GM12874 (cell line): Measurements from ENCODE around the gene RHBDF2.

ENCODE experiments used
- TF ChIP-seq, protein P1 (sequence below): IDR thresholded peaks from 2 replicates; pipeline ENCODE4 v1.5.1; 2011; ENCODE audit warnings: low read depth, mild to moderate bottlenecking, control low read depth, low read length, moderate library complexity; ENCODE audit not compliant: insufficient read depth

The RHBDF2 gene

DNA sequence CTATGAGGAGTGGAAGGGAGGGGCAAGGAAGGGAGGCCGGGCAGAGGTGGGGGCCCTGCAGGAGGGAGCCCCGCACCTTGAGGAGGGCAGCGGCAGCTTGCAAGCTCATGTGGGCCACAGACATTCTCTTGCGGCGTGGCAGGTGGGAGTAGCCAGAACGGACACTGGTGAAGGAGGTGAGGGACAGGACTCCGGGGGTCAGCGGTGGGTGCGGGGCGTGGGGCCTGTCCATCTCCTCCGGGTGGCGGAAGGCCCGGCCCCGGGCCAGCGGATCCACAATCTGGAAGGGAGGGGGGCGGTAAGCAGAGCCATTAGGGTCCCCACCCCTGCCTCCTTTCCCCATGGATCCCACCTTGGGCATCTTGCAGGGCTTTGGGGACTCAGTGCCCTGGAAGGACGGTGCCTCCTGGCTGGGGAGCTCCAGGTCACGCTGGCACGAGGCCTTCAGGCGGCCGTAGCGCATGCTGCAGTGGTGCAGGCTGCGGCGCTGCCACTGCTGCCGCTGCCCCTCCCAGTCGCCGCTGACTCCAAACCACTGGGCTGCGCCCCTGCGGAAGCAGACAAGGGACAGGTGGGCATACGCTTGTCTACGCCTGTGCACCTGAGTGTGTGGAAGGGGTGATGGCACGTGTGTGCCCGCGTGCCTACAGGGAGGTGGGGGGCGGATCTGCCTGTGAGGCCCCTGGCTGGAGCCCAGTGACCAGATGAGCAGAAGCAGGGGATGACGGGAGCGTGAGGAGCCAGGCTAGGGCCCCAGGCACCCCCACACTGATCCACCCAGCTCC, 22.3 kb downstream of the RHBDF2 start:
- TF ChIP-seq, protein P1, sequence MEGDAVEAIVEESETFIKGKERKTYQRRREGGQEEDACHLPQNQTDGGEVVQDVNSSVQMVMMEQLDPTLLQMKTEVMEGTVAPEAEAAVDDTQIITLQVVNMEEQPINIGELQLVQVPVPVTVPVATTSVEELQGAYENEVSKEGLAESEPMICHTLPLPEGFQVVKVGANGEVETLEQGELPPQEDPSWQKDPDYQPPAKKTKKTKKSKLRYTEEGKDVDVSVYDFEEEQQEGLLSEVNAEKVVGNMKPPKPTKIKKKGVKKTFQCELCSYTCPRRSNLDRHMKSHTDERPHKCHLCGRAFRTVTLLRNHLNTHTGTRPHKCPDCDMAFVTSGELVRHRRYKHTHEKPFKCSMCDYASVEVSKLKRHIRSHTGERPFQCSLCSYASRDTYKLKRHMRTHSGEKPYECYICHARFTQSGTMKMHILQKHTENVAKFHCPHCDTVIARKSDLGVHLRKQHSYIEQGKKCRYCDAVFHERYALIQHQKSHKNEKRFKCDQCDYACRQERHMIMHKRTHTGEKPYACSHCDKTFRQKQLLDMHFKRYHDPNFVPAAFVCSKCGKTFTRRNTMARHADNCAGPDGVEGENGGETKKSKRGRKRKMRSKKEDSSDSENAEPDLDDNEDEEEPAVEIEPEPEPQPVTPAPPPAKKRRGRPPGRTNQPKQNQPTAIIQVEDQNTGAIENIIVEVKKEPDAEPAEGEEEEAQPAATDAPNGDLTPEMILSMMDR: no peak

DNA sequence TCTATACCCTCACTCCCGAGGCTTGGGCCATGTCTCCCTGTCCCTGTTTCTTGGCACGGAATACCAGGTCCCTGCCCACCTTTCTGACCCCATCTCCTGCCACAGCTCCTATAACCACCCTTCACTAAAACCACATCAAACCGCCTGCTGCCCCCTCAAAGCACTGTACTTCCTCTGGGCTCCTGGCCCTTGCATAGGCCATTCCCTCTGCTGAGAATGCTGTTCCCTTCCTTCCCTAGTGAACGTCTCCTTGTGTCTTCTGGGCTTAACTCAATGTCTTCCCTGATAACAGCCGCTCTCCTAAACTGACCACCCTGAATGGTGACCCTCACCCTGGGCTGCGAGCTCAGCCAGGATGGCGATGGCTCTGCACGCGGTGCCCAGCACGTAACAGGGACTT, 23.1 kb downstream of the RHBDF2 start:
- TF ChIP-seq, protein P1: no peak

DNA sequence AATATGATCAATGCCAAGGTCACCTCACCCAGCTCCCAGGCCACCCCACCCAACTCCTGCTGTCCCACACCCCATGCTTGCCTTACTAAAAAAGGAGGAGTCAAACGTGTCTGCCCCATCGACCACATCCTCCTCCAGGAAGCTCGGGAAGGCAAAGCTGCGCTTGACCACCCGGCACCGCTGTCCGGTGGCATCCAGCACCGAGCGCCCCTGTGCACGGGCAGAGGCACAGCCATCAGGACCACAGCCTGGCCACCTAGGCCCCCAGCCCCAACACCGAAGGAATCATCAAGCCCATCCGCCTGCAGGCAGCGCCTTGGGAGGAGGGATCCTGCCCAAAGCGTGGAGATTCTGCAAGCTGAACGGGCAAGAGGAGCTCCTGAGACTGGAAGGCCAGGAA, 23.6 kb downstream of the RHBDF2 start:
- TF ChIP-seq, protein P1: no peak

DNA sequence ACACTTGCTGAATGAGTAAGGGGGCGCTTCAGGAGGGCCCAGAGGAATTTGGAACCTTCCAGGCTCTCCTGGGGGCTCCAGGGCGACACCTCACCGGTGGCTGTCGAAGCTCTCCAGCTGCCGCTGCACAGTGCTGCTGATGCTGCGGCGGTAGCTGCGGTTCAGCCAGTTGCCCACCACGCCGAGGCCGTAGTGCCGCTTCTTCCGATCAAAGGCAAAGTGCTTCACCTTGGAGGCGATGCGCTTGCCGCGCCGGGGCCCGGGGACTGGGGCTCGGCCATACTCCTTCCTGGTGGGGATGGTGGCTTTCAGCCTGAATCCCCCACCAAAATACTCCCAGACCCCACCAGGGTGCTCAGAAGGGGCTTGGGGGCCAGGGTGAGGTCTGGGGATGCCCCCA, 24.5 kb downstream of the RHBDF2 start:
- TF ChIP-seq, protein P1: no peak

DNA sequence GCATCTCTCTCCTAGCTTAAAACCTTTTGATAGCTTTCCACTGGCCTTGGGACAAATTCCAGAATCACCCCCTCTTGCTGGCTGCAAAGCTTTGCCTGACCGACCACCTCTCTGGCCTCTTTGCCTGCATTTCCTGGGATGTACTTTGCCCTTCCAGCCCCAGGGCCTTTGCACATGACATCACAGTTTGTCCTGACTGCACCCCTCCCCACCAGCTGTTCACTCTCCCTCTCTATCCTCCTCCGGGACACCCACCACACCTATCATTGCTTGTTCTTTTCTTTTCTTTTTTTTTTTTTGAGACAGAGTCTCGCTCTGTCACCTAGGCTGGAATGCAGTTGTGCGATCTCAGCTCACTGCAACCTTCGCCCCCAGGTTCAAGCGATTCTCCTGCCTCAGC, 25.9 kb downstream of the RHBDF2 start:
- TF ChIP-seq, protein P1: no peak

DNA sequence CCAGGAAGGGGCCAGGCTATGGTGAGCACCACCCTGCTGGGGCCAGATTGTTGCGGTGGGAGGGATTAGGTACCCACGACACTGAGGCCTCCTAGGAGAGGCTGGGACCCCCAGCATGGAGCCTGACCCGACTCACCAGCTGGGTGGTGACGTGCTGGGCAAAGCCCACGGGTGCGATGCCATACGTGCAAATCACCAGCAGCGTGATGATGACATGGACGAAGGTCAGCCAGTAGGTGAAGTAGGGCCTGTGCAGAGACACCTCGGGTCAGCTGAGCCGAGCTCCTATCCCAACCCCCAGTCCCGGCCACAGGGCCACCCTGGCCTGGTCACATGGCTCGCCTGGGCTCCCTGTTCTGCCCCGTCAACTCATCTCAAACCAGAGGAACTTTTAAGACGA, 26.3 kb downstream of the RHBDF2 start:
- TF ChIP-seq, protein P1: no peak

DNA sequence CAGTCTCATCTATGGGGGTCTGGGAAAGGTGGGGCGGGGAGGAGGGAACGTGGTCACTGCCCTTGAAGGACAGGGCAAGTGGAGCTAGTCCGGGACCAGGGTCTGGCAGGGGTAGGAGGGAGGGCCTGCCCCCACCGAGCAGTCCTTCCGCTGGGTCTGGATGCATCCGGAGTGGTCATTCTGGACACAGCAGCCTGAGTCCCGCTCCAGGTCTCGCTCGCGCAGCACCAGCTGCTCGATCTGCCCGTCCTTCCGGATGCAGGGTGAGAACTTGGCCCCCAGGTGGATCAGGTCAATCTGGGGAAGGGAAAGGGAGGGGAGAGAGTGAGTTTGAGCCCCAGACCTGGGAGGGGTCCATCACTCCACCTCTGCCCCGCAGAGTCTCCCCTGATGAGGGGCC, 27.0 kb downstream of the RHBDF2 start:
- TF ChIP-seq, protein P1: no peak
